HG02759 (cell line): ENCODE measurements around the gene PIK3C2G.

ENCODE experiments used
- ATAC-seq: cut with Tn5 transposase; IDR thresholded peaks from one replicate; pipeline ENCODE4 v1.9.1; 2021; ENCODE audit warnings: mild to moderate bottlenecking, moderate library complexity; ENCODE audit not compliant: unreplicated experiment

The PIK3C2G gene

GRCh38 chr12:18551106-18551505 is 289.8 kb downstream of the PIK3C2G start:
- ATAC-seq, result no peak

DNA sequence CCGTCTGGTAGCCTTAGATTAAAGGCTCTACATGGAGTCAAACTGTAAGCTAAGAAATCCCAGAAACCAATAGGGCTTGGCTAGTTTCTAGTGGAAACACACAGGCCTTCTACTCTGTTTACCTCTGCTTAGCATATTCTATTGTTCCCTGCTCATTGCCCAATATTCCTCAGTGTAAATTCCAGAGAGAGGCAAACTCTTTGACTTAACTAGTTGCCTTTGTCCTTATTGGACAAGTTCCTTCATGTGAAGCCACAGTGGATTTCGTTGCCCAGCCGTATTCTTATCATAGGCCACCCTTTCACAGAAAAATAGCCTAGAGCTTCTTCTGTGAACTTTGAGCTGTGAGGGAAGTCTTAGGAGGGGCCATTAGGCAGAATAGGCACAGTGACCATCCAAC is 290.4 kb downstream of the PIK3C2G start:
- ATAC-seq, result no peak

DNA sequence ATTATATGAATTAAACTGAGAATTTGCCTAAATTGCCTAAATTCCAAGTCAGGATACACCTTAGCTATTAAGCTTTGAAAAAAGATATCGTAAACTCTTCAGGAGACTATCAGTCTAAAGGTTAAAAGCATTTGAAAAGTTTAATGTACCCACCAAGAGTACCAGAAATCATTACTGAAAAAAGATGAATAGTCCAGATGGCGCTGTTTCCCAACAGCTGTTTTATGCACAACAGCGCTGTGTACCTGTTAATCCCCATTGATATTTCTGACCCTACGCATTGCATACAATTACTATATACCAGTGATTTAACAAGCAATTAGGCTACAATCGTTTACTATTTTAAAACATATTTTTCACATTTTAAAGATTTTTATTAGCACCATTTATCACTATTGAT is 291.5 kb downstream of the PIK3C2G start:
- no peak for ATAC-seq

DNA sequence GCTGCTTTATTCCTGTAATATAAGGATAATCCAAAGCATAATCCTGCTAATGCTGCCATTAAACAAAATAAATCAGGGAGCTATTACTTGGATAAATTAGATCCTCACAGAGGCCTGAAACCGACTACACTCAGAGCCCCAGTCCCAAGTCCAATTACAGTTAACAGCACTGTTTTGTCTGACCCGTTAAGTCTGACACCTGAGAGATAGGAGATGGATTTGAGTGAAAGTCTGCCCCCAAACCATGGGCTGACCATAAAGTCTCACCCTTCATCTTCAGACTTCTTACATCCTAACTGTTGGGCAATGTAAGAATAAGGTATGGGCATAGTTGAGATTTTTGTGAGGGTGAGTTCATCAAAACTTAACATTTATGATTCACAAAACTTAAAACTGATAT is 294.8 kb downstream of the PIK3C2G start:
- ATAC-seq, result no peak

- no peak for ATAC-seq
Observed at GRCh38 chr12:18559242-18559641, 297.9 kb downstream of the PIK3C2G start.

GRCh38 chr12:18562531-18562930 is 301.2 kb downstream of the PIK3C2G start:
- ATAC-seq, result no peak

DNA sequence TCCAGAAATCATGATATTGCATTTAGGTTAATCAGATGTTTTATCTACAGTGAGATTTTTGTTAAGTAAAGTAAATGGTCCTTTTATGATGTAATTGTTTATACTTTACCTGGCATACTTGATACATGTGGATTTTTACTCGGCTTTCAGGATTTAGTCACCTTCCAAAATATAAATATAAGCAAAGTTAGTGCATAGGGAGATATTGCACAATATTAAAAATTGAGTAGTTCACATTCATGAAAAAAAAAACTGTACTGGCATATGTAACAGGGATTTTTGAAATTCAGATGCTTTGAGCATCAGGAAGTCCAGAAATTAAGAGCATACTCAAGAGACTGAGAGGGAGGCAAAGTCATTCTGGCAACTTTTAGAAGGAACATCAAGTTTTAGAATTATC is 303.0 kb downstream of the PIK3C2G start:
- ATAC-seq, result no peak

- ATAC-seq, result no peak
Observed at GRCh38 chr12:18567787-18568186, 306.5 kb downstream of the PIK3C2G start.

- ATAC-seq, result no peak
Observed at GRCh38 chr12:18570543-18570942, 309.2 kb downstream of the PIK3C2G start.

DNA sequence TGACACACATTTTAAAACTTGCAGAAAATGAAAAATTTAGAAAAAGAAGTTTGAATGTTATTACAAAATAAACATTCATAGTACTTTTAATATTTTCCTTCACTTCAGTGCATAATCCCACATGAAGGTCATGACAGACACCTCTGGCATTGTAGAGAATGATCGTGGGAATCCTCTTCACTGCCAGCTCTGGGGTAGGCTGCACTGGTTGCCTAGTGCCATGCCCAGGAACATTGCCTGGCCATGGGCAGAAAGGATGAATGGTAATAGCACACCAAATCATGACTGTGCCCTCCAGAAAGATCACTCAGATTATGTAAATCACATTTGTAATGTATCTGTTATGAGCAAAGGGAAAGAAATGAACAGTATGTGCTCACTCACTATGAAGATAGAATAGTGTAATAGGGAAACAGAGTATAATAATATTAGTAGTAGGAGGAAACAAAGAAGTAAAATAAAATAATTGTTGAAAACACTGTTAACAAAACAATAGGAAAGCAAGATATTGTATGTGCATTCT is 314.8 kb downstream of the PIK3C2G start:
- no peak for ATAC-seq

DNA sequence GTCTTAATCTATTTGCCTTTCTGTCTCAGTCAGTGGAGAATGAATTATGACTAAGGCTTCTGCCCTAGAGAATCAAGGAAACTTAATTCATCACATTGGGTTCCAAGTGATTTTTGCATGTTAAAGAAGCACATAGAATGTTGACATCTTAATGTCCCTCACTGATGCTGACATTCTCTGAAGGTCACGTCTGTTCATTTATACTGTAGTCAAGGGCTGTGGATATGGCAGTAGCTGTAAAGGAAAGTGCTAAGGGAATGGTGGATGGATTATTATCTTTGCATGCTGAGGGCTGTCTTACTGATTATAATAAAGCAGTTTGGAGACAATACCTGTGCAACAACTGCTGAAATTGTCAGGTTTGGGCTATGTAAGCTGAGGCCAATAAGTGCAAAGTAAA is 315.3 kb downstream of the PIK3C2G start:
- ATAC-seq, result no peak

DNA sequence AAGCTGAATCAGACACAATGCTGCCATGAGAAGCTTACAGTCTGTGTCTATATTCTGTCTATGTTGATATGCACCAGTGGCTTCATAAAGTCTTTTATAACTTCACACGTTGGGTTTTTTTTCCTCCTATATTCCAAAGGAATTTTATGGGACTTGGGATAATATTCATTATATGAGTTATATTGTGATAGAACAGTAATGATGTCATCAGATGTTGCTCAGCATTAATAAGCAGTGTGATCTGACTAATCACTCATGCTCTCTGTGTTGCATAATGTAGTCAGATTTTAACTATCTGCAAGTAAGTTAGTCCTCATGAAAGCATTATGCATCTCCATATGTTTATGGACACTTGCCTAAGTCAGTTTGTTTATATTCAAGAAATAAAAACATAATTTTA is 316.9 kb downstream of the PIK3C2G start:
- no peak for ATAC-seq

- ATAC-seq, result no peak
Observed at GRCh38 chr12:18580291-18580690, 319.0 kb downstream of the PIK3C2G start.

DNA sequence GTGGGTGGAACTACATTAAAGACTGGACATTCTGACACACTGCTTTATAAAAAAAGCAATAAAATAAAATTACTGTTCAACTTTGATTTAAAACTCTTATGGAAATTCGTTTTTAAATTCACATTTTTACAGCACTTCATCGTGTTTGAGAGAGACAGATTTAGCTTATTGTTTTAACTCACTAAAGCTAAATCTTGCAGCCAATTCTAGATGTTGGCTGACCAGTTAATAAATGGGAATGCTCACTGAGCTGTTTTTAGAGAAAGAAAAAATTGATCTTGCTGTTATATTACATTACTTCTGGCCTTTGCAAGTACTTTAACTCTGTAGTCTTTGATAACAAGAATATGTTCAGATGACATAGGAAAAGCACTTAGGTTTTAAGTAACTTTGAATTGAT is 319.4 kb downstream of the PIK3C2G start:
- ATAC-seq, result no peak

GRCh38 chr12:18581232-18581962 is 320.1 kb downstream of the PIK3C2G start:
- no peak for ATAC-seq

DNA sequence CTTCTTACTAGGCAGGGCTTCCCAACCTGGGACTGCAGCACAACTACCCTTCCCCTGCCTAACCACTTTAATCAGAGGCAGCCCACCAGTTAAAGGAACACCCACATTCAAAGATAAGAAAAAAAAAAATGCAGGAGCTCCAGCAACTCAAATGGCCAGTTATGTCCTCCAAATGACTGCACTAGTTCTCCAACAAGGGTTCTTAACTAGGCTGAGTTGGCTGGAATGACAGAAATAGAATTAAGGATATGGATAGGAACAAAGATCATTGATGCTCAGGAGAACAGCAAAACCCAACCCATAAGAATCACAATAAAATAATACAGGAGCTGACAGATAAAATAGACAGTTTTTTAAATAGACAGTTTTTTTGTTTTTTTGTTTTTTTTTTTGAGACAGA is 322.3 kb downstream of the PIK3C2G start:
- no peak for ATAC-seq

- ATAC-seq, result no peak
Observed at GRCh38 chr12:18586581-18586980, 325.3 kb downstream of the PIK3C2G start.

GRCh38 chr12:18589316-18589715 is 328.0 kb downstream of the PIK3C2G start:
- no peak for ATAC-seq

DNA sequence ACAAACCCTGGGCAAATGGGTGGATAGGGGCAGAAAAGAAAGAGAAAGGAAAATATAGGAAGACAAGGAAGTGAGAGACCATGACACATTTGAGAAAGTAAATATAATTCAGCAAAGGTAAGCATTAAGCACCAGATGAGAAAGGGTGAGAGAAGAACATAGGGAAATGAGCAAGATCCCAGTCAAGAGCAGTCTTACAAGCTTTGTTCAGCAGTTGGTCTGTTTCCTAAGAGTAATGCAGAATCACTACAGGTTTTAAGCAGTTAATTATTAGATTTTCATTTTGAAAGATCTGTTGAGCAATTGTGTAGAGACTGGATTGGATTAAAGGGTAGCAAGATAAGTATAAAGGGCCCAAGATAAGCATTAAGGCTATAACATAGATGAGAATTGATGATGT is 330.2 kb downstream of the PIK3C2G start:
- no peak for ATAC-seq

DNA sequence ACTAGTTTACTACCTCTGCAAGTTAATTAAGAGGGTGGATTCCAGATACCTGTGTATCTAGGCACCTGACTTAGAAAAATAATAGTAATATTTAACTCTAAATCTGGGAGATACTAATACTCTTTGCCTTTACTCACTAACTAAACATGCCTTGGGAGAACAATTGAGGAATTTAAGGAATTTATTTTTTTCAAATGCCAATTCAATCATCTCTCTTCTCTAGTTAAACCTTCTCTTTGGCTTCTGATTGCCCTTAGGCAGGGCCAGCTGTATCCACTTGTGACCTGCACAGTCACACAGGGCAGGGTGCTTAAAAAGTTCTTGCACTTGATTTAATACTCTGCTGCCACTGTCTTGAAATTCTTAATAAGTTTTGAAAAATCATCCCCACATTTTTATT is 334.1 kb downstream of the PIK3C2G start:
- ATAC-seq, result no peak

- ATAC-seq, result no peak
Observed at GRCh38 chr12:18601962-18602361, 340.6 kb downstream of the PIK3C2G start.

- no peak for ATAC-seq
Observed at GRCh38 chr12:18612971-18613370, 351.7 kb downstream of the PIK3C2G start.

DNA sequence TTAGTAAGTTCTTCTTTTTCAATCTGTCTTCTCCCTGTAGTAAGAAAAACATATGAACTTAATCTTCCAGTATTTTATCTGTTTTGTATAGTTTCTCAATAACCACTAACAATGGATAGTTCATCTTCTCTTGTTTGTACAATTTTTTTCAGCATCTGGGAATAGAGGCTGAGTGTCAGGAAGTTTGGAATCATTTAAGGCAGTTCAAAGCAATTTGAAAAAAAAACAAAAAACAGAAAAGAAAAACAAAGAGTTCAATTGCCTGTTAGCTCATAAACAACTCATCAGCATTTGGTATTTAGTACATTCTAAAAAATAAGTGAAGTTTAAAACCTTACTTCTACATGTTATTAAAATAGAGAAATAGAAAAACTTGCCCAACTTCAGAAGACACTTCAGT is 359.7 kb downstream of the PIK3C2G start:
- ATAC-seq, result no peak
